HG03520 (cell line): ENCODE results near the gene LRRC7.
"Not testable (repeated sequence)": the region's sequence is repeated elsewhere in the genome, so short reads cannot be mapped to it uniquely, and the experiment has no call there.

Experiments
- ATAC-seq: cut with Tn5 transposase; IDR thresholded peaks from one replicate; pipeline ENCODE4 v1.9.1; 2021; ENCODE audit warnings: mild to moderate bottlenecking, moderate library complexity; ENCODE audit not compliant: unreplicated experiment

The LRRC7 gene

DNA sequence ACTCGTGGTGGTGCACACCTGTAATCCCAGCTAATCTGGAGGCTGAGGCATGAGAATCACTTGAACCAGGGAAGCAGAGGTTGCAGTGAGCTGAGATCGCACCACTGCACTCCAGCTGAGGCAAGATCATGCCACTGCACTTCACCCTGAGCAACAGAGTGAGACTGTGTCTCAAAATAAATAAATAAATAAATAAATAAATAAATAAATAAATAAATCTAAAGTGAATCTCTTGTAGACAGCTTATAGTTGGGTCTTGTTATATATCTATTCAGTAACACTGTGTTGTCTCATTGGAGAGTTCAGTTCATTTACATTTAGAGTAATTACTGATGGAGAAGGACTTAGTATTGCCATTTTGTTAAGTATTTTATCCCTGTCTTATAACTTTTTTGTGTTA is 379.2 kb downstream of the LRRC7 start:
- ATAC-seq, result no peak

- ATAC-seq, result no peak
Measured at GRCh38 chr1:69947837-69948236, 380.1 kb downstream of the LRRC7 start.

- no peak for ATAC-seq
Measured at GRCh38 chr1:69952676-69953075, 385.0 kb downstream of the LRRC7 start.

DNA sequence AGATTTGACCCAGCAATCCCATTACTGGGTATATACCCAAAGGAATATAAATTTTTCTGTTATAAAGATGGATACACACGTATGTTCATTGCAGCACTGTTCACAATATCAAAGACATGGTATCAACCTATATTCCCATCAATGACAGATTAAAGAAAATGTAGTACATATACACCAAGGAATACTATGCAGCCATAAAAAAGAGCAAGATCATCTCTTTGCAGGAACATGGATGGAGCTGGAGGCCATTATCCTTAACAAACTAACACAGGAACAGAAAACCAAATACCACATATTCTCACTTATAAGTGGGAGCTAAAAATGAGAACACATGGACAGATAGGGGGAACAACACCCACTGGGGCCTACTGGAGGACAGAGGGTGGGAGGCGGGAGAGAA is 394.7 kb downstream of the LRRC7 start:
- ATAC-seq, result not testable (repeated sequence)

- no peak for ATAC-seq
Measured at GRCh38 chr1:69967245-69967766, 399.6 kb downstream of the LRRC7 start.

GRCh38 chr1:69976896-69977295 is 409.2 kb downstream of the LRRC7 start:
- no peak for ATAC-seq

DNA sequence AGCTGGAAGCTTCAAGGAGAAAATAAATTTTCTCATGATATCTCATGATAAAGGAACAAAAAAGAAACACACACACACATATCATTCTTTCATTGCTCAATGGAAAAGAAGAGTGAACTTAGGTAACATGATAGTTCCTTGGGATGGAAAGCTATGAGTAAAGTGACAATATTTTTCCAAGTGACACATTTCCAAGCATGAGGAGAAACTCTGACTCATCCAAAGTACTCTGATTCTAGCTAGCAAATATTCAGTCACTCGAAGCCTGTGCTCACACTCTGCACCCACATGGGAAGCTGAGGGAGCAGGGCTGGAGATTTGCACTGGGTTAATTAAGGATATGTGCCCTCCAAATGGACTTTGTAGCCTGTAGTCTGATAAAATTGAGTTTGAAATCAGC is 415.3 kb downstream of the LRRC7 start:
- ATAC-seq, result no peak

- no peak for ATAC-seq
Measured at GRCh38 chr1:69985376-69985775, 417.7 kb downstream of the LRRC7 start.

DNA sequence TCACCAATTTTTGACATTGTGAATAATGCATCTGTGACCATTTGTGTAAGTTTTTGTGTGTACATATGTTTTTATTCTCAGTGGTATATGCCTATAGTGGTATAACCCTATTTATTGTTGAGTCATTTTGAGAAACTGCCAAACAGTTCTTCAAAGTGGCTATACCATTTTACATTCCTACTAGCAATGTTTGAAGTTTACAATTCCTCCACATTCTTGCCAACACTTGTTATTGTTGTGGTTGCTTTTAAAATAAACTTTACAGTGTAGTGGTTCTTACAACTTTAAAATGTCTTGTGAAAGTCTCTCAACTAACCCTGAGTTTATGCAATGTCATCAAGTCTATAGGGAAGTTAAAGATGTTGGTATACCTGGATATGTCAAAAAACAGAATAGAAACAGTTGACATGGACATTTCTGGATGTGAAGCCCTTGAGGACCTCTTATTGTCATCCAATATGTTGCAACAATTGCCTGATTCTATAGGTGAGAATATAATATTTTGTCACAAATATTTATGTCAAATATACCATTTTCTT is 418.2 kb downstream of the LRRC7 start:
- ATAC-seq, result no peak

- ATAC-seq, result no peak
Measured at GRCh38 chr1:69987881-69988280, 420.2 kb downstream of the LRRC7 start.

GRCh38 chr1:69991644-69992043 is 423.9 kb downstream of the LRRC7 start:
- ATAC-seq, result no peak

GRCh38 chr1:69992594-69992993 is 424.9 kb downstream of the LRRC7 start:
- ATAC-seq, result no peak

DNA sequence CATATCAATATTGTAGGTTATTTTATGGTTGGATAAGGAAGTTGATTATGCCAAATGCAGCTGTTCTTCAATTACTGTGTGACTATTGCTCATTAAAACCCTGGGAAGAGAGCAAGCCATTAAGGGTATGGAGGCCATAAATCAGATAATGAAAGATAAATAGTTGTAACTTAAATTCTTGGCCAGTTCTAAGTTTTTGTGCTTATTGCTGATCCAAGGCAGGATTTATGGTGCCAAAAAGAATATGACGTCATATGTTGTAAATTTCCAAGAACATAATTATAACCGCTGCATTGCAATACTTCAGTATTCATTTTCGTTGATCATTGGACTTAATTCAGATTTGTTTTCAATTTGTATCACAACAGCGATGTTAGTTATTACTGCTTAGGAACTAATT is 426.1 kb downstream of the LRRC7 start:
- ATAC-seq, result no peak

DNA sequence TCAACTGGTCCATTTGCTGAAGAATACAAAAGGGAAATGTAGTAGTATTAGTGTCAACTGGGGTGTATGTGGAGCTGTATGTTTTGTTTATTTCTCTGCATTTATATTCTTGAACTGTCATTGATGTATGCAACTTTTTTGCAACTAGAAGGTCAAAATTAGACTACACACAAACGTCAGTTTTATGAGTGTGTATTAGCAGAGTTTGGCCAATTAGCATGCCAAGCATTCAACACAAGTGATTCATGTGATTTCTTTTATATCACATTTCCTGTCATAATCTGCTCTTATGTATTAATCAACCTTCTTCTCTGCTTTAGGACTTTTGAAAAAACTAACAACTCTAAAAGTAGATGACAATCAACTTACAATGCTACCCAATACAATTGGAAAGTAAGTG is 426.5 kb downstream of the LRRC7 start:
- no peak for ATAC-seq

DNA sequence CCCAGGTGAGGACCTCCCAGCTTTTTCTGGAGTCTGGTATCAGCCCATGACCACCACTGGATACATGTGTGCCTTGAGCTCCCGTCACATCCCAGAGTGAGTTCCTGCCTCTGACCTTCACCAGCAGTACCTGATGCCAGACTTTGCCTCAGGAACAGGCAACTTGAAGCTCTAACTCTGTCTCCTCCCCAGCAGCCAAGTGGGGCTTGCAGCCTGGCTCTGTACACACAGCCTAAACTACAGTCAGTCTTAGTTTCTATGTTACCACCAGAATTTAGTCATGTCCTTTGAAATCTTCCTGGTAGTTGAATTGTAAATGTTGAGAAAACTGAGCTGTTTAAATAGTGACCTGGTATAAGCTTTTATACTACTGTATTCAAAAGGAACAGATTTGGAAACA is 431.1 kb downstream of the LRRC7 start:
- no peak for ATAC-seq

DNA sequence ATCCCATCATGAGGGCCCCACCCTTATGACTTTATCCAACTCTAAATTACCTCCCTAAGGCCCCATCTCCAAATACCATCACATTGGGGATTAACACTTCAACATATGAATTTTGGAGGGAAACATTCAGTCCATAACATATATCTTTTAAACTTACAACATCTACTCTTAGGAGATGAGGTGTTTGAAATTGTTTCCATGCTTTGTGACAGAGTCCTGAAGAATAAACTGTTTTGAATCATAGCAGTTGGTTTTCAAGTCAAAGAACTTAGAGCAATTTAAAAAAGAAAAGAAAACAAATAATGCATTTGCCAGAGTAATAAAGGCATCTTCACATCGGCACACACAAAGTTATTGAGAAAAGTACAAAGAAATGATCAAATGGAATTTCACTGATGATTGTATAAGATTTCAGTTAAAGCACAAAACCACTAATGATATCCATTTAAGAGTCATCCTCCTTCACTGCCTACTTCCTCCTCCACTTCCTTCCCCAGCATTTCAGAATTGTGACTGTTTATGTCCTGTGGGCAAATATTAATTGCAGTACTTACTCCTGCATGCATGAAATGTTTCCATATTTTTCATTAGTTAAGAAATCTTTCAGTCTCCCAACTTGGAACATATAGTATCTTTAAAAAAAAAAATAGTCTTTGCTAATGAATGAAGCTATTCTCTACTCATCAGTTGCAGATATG is 435.6 kb downstream of the LRRC7 start:
- no peak for ATAC-seq

DNA sequence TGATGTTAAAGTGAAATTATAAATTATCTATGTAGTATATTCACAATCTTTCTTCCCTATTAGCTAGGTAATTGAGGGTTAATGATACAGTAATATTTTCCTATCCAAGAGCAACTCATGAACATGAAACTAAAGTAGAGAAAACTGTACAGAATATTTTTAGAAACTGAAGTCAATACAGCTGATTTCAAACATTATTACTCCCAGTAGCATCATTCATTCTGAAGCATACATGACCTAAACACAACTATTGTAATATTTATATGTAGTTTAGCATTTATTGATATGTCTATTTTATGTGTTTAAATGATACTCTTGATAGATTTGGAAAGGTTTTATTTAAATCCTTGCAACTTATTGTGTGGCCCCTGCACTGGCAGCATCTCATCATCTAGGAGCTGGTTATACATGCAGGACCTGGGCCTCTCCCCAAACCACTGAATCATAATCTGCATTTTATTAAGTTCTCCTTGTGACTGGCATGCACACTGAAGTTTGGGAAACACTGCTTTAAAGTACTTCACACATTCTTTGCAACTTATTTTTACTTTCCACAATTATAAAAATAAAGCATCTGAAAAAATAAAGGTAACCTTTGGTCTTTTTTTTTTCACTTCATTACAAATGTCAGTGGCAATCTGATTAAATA is 437.8 kb downstream of the LRRC7 start:
- no peak for ATAC-seq

DNA sequence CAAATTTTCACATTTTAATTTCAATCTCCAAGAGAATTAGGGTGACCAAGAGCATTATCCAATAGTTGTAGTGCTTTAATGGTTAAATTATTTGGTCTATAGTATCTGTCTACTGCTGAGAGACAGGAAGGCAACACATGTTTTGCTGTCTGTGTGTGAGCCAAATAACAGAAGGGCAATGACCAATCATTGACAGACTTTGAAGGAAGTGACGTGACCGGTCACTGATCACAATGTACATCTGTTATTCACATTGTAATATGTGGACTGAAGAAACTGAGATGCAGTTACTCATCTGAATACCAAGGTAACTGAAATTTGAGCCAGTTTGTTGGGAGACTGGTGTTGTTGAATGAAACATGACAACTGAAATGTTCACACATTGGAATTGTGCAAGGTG is 440.9 kb downstream of the LRRC7 start:
- ATAC-seq, result no peak

DNA sequence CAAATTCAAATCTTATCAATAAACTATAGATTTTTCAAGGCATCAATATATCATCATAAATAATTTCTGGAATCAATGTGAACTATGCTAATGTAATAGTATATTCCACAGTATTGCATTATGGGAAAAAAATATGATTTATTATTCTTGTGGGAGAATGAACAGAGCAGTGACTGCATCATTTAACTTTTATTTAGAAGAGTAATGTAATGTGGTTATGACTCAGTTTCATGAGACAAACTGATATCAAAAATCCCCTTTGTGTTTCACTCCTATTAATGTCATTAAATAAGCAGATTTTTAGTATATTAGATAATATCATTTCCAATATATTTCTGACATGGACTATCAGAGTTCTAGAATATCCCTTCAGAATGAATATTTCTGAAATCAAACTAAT is 450.0 kb downstream of the LRRC7 start:
- ATAC-seq, result no peak

- no peak for ATAC-seq
Measured at GRCh38 chr1:70024272-70024671, 456.6 kb downstream of the LRRC7 start.

DNA sequence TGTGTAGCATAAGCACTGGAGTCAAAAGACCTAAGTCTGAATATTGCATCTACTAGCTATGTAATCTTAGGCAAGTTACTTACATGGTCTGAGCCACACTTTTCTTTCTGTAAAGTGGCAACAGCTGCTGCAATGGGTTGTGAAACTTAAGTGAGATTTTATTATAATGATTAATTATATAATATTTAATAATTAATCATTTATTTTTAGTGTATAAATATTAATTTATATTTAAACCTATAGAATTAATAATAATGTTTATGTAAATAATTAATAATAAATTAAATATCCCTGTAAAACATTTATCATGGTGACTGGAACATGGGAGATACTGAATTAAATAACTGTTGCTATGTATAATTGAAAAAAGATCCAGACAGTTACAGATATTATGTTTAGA is 457.3 kb downstream of the LRRC7 start:
- ATAC-seq, result no peak

GRCh38 chr1:70025846-70026245 is 458.1 kb downstream of the LRRC7 start:
- ATAC-seq, result no peak
